Urinary bladder (tissue), 2 donors: Measurements from ENCODE around the gene GAGE12F. TPM values are rescaled to one million over a fixed set of nuclear protein-coding genes. Genes with fewer than 3 reads are reported as not detected.

Experiments
- polyA plus RNA-seq: library from polyadenylated mRNA; stranded (reverse); fragments of 200-250 nt; gene quantifications from one replicate; pipeline ENCODE4 v1.2.3, GENCODE V29; 2013
- small RNA-seq: library from RNA; depleted of rRNA; stranded (forward); fragments of <200 nt; gene quantifications from one replicate; pipeline ENCODE3, GENCODE V24; 2014
- total RNA-seq: library from RNA; depleted of rRNA; stranded (reverse); fragments of >200 nt; gene quantifications from one replicate; pipeline ENCODE4 v1.2.3, GENCODE V29; 2014
- donor health status: healthy.

The GAGE12F gene
- total and polyA plus RNA-seq, 2 donors, result not detected

Small RNAs within 50 kb of the gene (small RNA-seq; reads per million reads assigned to genes)
- not detected for gene GAGE12B

Other genes with a start within 250 kb of the GAGE12F start
- gene GAGE12J, start 238.8 kb upstream of the GAGE12F start, total RNA-seq, result not detected
- not detected for gene GAGE12J, start 238.8 kb upstream of the GAGE12F start, polyA plus RNA-seq
- not detected for gene GAGE13, start 229.3 kb upstream of the GAGE12F start, total RNA-seq
- gene GAGE13, start 229.3 kb upstream of the GAGE12F start, polyA plus RNA-seq, result not detected
- not detected for gene GAGE12C, start 28.7 kb upstream of the GAGE12F start, total RNA-seq
- gene GAGE12C, start 28.7 kb upstream of the GAGE12F start, polyA plus RNA-seq, result not detected
- gene GAGE12D, start 19.1 kb upstream of the GAGE12F start, total RNA-seq, result not detected
- not detected for gene GAGE12D, start 19.1 kb upstream of the GAGE12F start, polyA plus RNA-seq
- gene GAGE12E, start 9.6 kb upstream of the GAGE12F start, total RNA-seq, result not detected
- gene GAGE12E, start 9.6 kb upstream of the GAGE12F start, polyA plus RNA-seq, result not detected
- not detected for gene GAGE12G, start 9.6 kb downstream of the GAGE12F start, total RNA-seq
- not detected for gene GAGE12G, start 9.6 kb downstream of the GAGE12F start, polyA plus RNA-seq
- gene GAGE12H, start 19.1 kb downstream of the GAGE12F start, total RNA-seq, result not detected
- gene GAGE12H, start 19.1 kb downstream of the GAGE12F start, polyA plus RNA-seq, result not detected
- gene GAGE2A, start 28.7 kb downstream of the GAGE12F start, total RNA-seq, result not detected
- gene GAGE2A, start 28.7 kb downstream of the GAGE12F start, polyA plus RNA-seq, result not detected
- not detected for gene GAGE1, start 38.2 kb downstream of the GAGE12F start, total RNA-seq
- not detected for gene GAGE1, start 38.2 kb downstream of the GAGE12F start, polyA plus RNA-seq
- gene PAGE1, start 135.1 kb downstream of the GAGE12F start, total RNA-seq, result not detected
- gene PAGE1, start 135.1 kb downstream of the GAGE12F start, polyA plus RNA-seq, result not detected